DOHH2 (cell line): ENCODE results near the gene TMEM255A.

ENCODE experiments used
- H3F3A ChIP-seq: fragments of 200-600 bp; sonication (generic), shearing (Covaris generic); 2 replicates; pipeline ENCODE4 v1.6.0; 2016; ENCODE audit warnings: antibody characterized with exemption, mild to moderate bottlenecking; ENCODE audit not compliant: control insufficient read depth, insufficient read depth
- H3K27ac ChIP-seq: fragments of 200-600 bp; sonication (generic); 2 replicates; pipeline ENCODE4 v1.5.1; 2014; ENCODE audit warnings: low read depth, mild to moderate bottlenecking, low read length, moderate library complexity
- H3K27me3 ChIP-seq: fragments of 200-600 bp; sonication (generic); 2 replicates; pipeline ENCODE4 v1.6.1; 2014; ENCODE audit warnings: mild to moderate bottlenecking, low read length, mixed read lengths; ENCODE audit not compliant: control insufficient read depth
- H3K36me3 ChIP-seq: fragments of 200-600 bp; sonication (generic); 2 replicates; pipeline ENCODE4 v1.6.1; 2014; ENCODE audit warnings: mild to moderate bottlenecking, low read length, moderate library complexity, mixed read lengths; ENCODE audit not compliant: control insufficient read depth
- H3K4me1 ChIP-seq: fragments of 200-600 bp; sonication (generic); 2 replicates; pipeline ENCODE4 v1.6.1; 2014; ENCODE audit warnings: mild to moderate bottlenecking, low read length, mixed read lengths; ENCODE audit not compliant: control insufficient read depth
- H3K4me2 ChIP-seq: fragments of 200-600 bp; sonication (generic); 2 replicates; pipeline ENCODE4 v1.6.0; 2014; ENCODE audit warnings: mild to moderate bottlenecking, low read length, moderate library complexity
- H3K4me3 ChIP-seq: fragments of 200-600 bp; sonication (generic); 2 replicates; pipeline ENCODE4 v1.5.1; 2014; ENCODE audit warnings: mild to moderate bottlenecking, low read length, mixed read lengths
- H3K79me2 ChIP-seq: fragments of 200-600 bp; sonication (generic); 2 replicates; pipeline ENCODE4 v1.6.1; 2014; ENCODE audit warnings: mild to moderate bottlenecking, low read length, mixed read lengths; ENCODE audit not compliant: control insufficient read depth
- H3K9me2 ChIP-seq: fragments of 200-600 bp; sonication (generic); replicated peaks from 2 replicates; pipeline ENCODE4 v1.6.1; 2014; ENCODE audit warnings: mild to moderate bottlenecking, low read length, mixed read lengths; ENCODE audit not compliant: control insufficient read depth
- H3K9me3 ChIP-seq: fragments of 200-600 bp; sonication (generic); 2 replicates; pipeline ENCODE4 v1.6.1; 2014; ENCODE audit warnings: antibody characterized with exemption, low read length, mixed read lengths; ENCODE audit not compliant: control insufficient read depth, insufficient read depth
- H4K20me1 ChIP-seq: fragments of 200-600 bp; sonication (generic); 2 replicates; pipeline ENCODE4 v1.6.0; 2014; ENCODE audit warnings: low read depth, mild to moderate bottlenecking, antibody characterized with exemption, low read length, moderate library complexity; ENCODE audit not compliant: control insufficient read depth, insufficient read depth
- CTCF ChIP-seq: fragments of 200-600 bp; sonication (generic); IDR thresholded peaks from one replicate; pipeline ENCODE4 v1.5.1; 2014; ENCODE audit warnings: antibody characterized with exemption, mild to moderate bottlenecking, low read depth, low read length; ENCODE audit not compliant: poor library complexity, severe bottlenecking
- EZH2phosphoT487 ChIP-seq: fragments of 200-600 bp; sonication (generic); IDR thresholded peaks from 2 replicates; pipeline ENCODE4 v1.6.1; 2017; ENCODE audit warnings: borderline replicate concordance, mild to moderate bottlenecking, antibody characterized with exemption, low read length, moderate library complexity, mixed read lengths

TMEM255A gene

GRCh38 chrX:120250522-120251271, 60.6 kb downstream of the TMEM255A start, which contains the start of gene ZBTB33:
Gene ZBTB33, plus strand, starts transcription at chrX:120250812. Its CDS starts 2,604 bp downstream, at chrX:120253416.
- no peaks in the 10 kb centered on the region for H3K9me3 ChIP-seq
- H3F3A ChIP-seq: no peaks in the 10 kb centered on the region
- TF ChIP-seq EZH2phosphoT487 (no peak), CTCF (peak; percentile 60)
- H3K27me3 ChIP-seq: no peaks in the 10 kb centered on the region
- H3K9me2 ChIP-seq: no peaks in the 10 kb centered on the region
- H4K20me1 ChIP-seq: no peaks in the 10 kb centered on the region
- peak within 1 kb of the TSS; percentile 93 for H3K4me3 ChIP-seq
- peaks cover 31% of the 10 kb centered on the region for H3K79me2 ChIP-seq
- peaks cover 31% of the 10 kb centered on the region for H3K36me3 ChIP-seq
- H3K4me2 ChIP-seq: peak within 1 kb of the TSS; percentile 80
- H3K4me1 ChIP-seq: peaks cover 7% of the 10 kb centered on the region
- peak within 1 kb of the TSS; percentile 77 for H3K27ac ChIP-seq

GRCh38 chrX:120244735-120245498, 66.3 kb downstream of the TMEM255A start:
- peak overlapping the region; percentile 93 for H3K4me3 ChIP-seq
- H3K27ac ChIP-seq: no peak overlapping the region
- H3K27me3 ChIP-seq: no peaks in the 10 kb centered on the region
- H3K9me3 ChIP-seq: no peaks in the 10 kb centered on the region
- H3K79me2 ChIP-seq: peaks cover 17% of the 10 kb centered on the region
- H3K4me1 ChIP-seq: peaks cover 16% of the 10 kb centered on the region
- H4K20me1 ChIP-seq: no peaks in the 10 kb centered on the region
- TF ChIP-seq EZH2phosphoT487 (no peak), CTCF (no peak)
- H3K9me2 ChIP-seq: no peaks in the 10 kb centered on the region
- peak overlapping the region; percentile 80 for H3K4me2 ChIP-seq
- H3K36me3 ChIP-seq: no peaks in the 10 kb centered on the region
- no peaks in the 10 kb centered on the region for H3F3A ChIP-seq

GRCh38 chrX:120244395-120244734, 66.9 kb downstream of the TMEM255A start:
- Histone ChIP-seq H4K20me1 (no peaks in the 10 kb centered on the region), H3K36me3 (no peaks in the 10 kb centered on the region), H3K9me2 (no peaks in the 10 kb centered on the region), H3K27me3 (no peaks in the 10 kb centered on the region), H3K4me3 (peak overlapping the region; percentile 93), H3K9me3 (no peaks in the 10 kb centered on the region), H3K79me2 (peaks cover 17% of the 10 kb centered on the region), H3K27ac (no peak overlapping the region), H3K4me2 (peak overlapping the region; percentile 80), H3F3A (no peaks in the 10 kb centered on the region), H3K4me1 (peaks cover 15% of the 10 kb centered on the region)
- TF ChIP-seq EZH2phosphoT487: no peak

GRCh38 chrX:120242813-120243212, 68.4 kb downstream of the TMEM255A start:
- TF ChIP-seq EZH2phosphoT487: no peak
- no peak for TF ChIP-seq CTCF
- H3K27me3 ChIP-seq: no peaks in the 10 kb centered on the region
- H3K79me2 ChIP-seq: peaks cover 17% of the 10 kb centered on the region
- H3F3A ChIP-seq: no peaks in the 10 kb centered on the region
- no peaks in the 10 kb centered on the region for H4K20me1 ChIP-seq
- peaks cover 15% of the 10 kb centered on the region for H3K4me1 ChIP-seq
- no peaks in the 10 kb centered on the region for H3K9me3 ChIP-seq
- H3K36me3 ChIP-seq: no peaks in the 10 kb centered on the region
- 0 out of 2 replicates have a peak overlapping the region, but pooled peaks have one; percentile 93 for H3K4me3 ChIP-seq
- no peak overlapping the region for H3K27ac ChIP-seq
- H3K9me2 ChIP-seq: no peaks in the 10 kb centered on the region
- H3K4me2 ChIP-seq: peak overlapping the region; percentile 80
